Measurements from ENCODE around the gene DLX2. TPM values are rescaled to one million over a fixed set of nuclear protein-coding genes. Genes with fewer than 3 reads are reported as not detected.

DLX2 gene
- total and polyA plus RNA-seq, 10 of the 15 experiments (the other 5 are each of a cell fraction or from before 2014, with no cell fraction given) = 0.03 TPM; not detected in 9

- TF ChIP-seq PBX3 (IDR thresholded peaks at IDR 0.05; ENCODE audit: insufficient replicate concordance, low read depth, low read length) = peak; percentile 2
These were observed 3.8 kb downstream of the DLX2 start (continued) for GRCh38 chr2:172098650-172099471.

GRCh38 chr2:172098287-172098649 is 4.4 kb downstream of the DLX2 start:
- TF ChIP-seq NFYB (IDR thresholded peaks at IDR 0.05; ENCODE audit: insufficient read depth, low read depth, low read length) (no peak), TCF3 (IDR thresholded peaks at IDR 0.05; ENCODE audit: borderline replicate concordance, insufficient read depth, low read depth, low read length) (no peak), EP300 (IDR thresholded peaks at IDR 0.05; ENCODE audit: borderline replicate concordance in 1 of 2, control insufficient read depth in 1 of 2, low read depth in 2 of 2, low read length in 2 of 2) (no peak), EZH2 (IDR thresholded peaks at IDR 0.05; ENCODE audit: borderline replicate concordance, control insufficient read depth, low read depth, low read length) (0 out of 2 replicates have a peak, but pooled peaks have one; percentile 74)
- in situ Hi-C loops (cut with MboI) = no loop called here
- no TSS peak for BruUV-seq (replicated peaks)
- SMC1A ChIA-PET (ENCODE audit: uncharacterized antibody, unreplicated experiment) = interaction anchor here (0.6 to 1.0 kb wide), 2 partner anchors 217 to 287 kb away, joined by 3 read pairs; no protein-coding TSS in a partner anchor
- CTCF ChIA-PET = no interaction called here
- Histone ChIP-seq H3K27ac (ENCODE audit: control insufficient read depth, insufficient read depth) (no peak overlapping the region), H3K36me3 (ENCODE audit: control insufficient read depth in 2 of 2, insufficient read depth in 2 of 2, low read length in 1 of 2) (no peaks in the 10 kb centered on the region), H3K9ac (ENCODE audit: control insufficient read depth, insufficient read depth, low read length) (no peak overlapping the region), H3K4me2 (ENCODE audit: control insufficient read depth, insufficient read depth) (peak overlapping the region; percentile 27; the same call in 1 of the 2 replicates), H3K27me3 (replicated peaks in 1 of 2; ENCODE audit: control insufficient read depth in 2 of 2, insufficient read depth in 2 of 2, low read length in 1 of 2) (peaks cover 35 to 52% of the 10 kb centered on the region in 2 experiments), H4K20me1 (ENCODE audit: control insufficient read depth, insufficient read depth) (peaks cover 2% of the 10 kb centered on the region; the same call in 1 of the 2 replicates), H3K9me3 (replicated peaks; ENCODE audit: control insufficient read depth, insufficient read depth, low read length) (no peaks in the 10 kb centered on the region), H3K4me1 (ENCODE audit: control insufficient read depth, insufficient read depth, low read length) (peaks cover 35% of the 10 kb centered on the region), H3K79me2 (ENCODE audit: control insufficient read depth, insufficient read depth, low read length) (no peaks in the 10 kb centered on the region), H2AFZ (ENCODE audit: control insufficient read depth, low read depth, low read length) (no peak overlapping the region), H3K4me3 (no peak overlapping the region)
- no peak for ATAC-seq
- DNase-seq (ENCODE audit: low read depth, low spot score) = no peak
- 0% methylated on average over 1 of the region's 1 CpG for WGBS (ENCODE audit: insufficient coverage, insufficient replicate concordance, low lambda C conversion rate, missing lambda C conversion rate)
- FAIRE-seq = no peak
- intact Hi-C loops (cut with micrococcal nuclease; ENCODE audit: unreplicated experiment) = no loop called here
- RAD21 ChIA-PET (ENCODE audit: unreplicated experiment) = interaction anchor here (1.4 kb wide), 1 partner anchor 394 kb away, joined by 4 read pairs; no protein-coding TSS in a partner anchor
- POLR2A ChIA-PET = no interaction called here
